Karpas-422 (cell line): Measurements from ENCODE around the gene ZNF223. TPM values are rescaled to one million over a fixed set of nuclear protein-coding genes. Genes with fewer than 3 reads are reported as not detected.

Source experiments
- DNase-seq: peaks from one replicate; pipeline ENCODE4 v3.0.0-alpha.2; 2015
- H2AFZ ChIP-seq: fragments of 200-600 bp; sonication (generic); 2 replicates; pipeline ENCODE4 v1.6.1; 2014; ENCODE audit warnings: antibody characterized with exemption, low read length, mixed read lengths
- H3K27ac ChIP-seq: fragments of 200-600 bp; sonication (generic); 2 replicates; pipeline ENCODE4 v1.5.1; 2014; ENCODE audit warnings: mild to moderate bottlenecking, low read length, moderate library complexity
- H3K27me3 ChIP-seq: fragments of 200-600 bp; sonication (generic); 2 replicates; pipeline ENCODE4 v1.6.1; 2014; ENCODE audit warnings: low read length, mixed read lengths
- H3K36me3 ChIP-seq: fragments of 200-600 bp; sonication (generic); 2 replicates; pipeline ENCODE4 v1.6.1; 2014; ENCODE audit warnings: low read length, mixed read lengths; ENCODE audit not compliant: insufficient read depth
- H3K4me1 ChIP-seq: fragments of 200-600 bp; sonication (generic); 2 replicates; pipeline ENCODE4 v1.6.1; 2014; ENCODE audit warnings: mild to moderate bottlenecking, low read length, mixed read lengths
- H3K4me2 ChIP-seq: fragments of 200-600 bp; sonication (generic); 2 replicates; pipeline ENCODE4 v1.6.1; 2014; ENCODE audit warnings: low read length, low read depth, mild to moderate bottlenecking; ENCODE audit not compliant: poor library complexity, severe bottlenecking
- H3K4me3 ChIP-seq: fragments of 200-600 bp; sonication (generic); 2 replicates; pipeline ENCODE4 v1.5.1; 2014; ENCODE audit warnings: mild to moderate bottlenecking, antibody characterized with exemption, low read length, mixed read lengths
- H3K79me2 ChIP-seq: fragments of 200-600 bp; sonication (generic); 2 replicates; pipeline ENCODE4 v1.6.1; 2014; ENCODE audit warnings: mild to moderate bottlenecking, low read length, mixed read lengths
- H3K9ac ChIP-seq: fragments of 200-600 bp; sonication (generic); 2 replicates; pipeline ENCODE4 v1.6.0; 2014; ENCODE audit warnings: low read length
- H3K9me2 ChIP-seq: fragments of 200-600 bp; sonication (generic), shearing (Covaris generic); replicated peaks from 2 replicates; pipeline ENCODE4 v1.6.0; 2014; ENCODE audit warnings: mild to moderate bottlenecking, low read length, moderate library complexity; ENCODE audit not compliant: insufficient read depth
- H3K9me3 ChIP-seq: fragments of 300-700, 200-600 bp; sonication (generic); 2 replicates; pipeline ENCODE4 v1.6.1; 2014; ENCODE audit warnings: low read length, mixed read lengths
- H4K20me1 ChIP-seq: fragments of 200-600 bp; sonication (generic); 2 replicates; pipeline ENCODE4 v1.6.1; 2014; ENCODE audit warnings: mild to moderate bottlenecking, antibody characterized with exemption, low read length, low read depth; ENCODE audit not compliant: insufficient read depth
- total RNA-seq: library from RNA; depleted of rRNA; stranded (reverse); fragments of >200 nt; shearing (Covaris generic); gene quantifications from 2 replicates; pipeline ENCODE4 v1.2.3, GENCODE V29; 2014; ENCODE audit warnings: low replicate concordance

Gene ZNF223
- total RNA-seq, 1 experiment from 2014 or later, result not detected

DNA sequence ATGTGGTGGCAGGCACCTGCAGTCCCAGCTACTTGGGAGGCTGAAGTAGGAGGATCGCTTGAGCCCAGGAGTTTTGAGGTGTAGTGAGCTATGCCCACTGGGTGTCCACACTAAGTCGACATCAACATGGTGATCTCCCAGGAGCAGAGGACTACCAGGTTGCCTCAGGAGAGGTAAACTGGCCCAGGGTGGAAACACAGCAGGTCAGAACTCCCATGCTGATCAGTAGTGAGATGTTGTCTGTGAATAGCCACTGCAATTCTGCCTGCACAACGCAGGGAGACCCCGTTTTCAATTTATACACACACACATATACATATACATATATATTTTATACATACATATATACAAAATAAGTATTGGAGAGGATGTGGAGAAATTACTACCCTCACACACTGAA, 40.3 kb downstream of the ZNF223 start:
- Histone ChIP-seq H4K20me1 (no peaks in the 10 kb centered on the region), H3K9me3 (peaks cover 5% of the 10 kb centered on the region), H3K9me2 (no peaks in the 10 kb centered on the region), H3K36me3 (peaks cover 8% of the 10 kb centered on the region), H3K4me2 (no peak overlapping the region), H2AFZ (no peak overlapping the region), H3K79me2 (peaks cover 26% of the 10 kb centered on the region), H3K4me3 (no peak overlapping the region), H3K4me1 (peaks cover 9% of the 10 kb centered on the region; the same call in 1 of the 2 replicates), H3K27ac (no peak overlapping the region), H3K9ac (no peak overlapping the region), H3K27me3 (no peaks in the 10 kb centered on the region)
- no peak for DNase-seq

DNA sequence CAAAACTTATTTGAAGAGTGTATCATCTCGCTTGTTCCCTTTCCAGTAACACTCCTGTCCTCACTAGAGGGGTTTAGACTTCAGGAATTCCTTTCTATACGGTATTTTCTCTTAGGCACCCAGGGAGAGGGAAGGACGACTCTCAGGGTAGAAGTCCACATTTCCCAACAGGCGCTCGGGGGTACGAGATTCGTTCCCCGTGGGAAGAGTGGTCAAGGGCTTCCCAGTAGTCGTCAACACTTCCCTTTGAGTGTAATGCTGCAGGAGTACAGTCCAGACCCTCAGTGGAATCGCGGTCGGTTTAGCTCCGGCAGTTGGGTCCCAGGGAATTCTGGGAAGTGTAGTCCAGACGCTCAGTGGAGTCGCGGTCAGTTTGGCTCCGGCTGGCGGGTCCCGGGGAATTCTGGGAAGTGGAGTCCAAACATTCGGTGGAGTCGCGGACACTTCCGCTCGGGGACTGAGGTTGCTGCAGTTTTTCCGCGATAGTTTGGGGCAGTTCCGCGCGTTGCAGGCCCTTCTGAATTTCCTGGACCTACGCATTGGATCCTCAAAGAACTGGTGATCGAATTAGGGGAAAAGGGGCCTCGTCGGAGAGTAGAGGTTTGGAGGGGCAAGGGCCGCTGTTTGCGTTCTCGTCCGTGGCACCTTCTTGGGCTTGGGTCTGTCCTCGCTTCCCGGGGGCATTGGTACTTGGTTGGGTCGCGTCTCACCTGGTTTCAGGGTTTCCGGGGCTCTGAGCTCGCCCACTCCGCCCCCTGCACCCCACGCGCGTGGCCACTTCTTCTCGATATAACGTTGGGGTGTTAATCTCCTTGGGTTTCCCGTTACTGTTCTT, 42.3 kb downstream of the ZNF223 start, which contains the start of gene ZNF224:
ZNF224 (plus strand) TSS at position 431 of the 835 bp plus-strand sequence. CDS start 3,513 bp downstream, outside the sequence.
- Histone ChIP-seq H3K9ac (peak within 1 kb of the TSS; percentile 78), H3K27ac (no peak within 1 kb of the TSS), H2AFZ (peak within 1 kb of the TSS; percentile 88), H3K9me3 (peaks cover 17% of the 10 kb centered on the region), H3K4me2 (peak within 1 kb of the TSS; percentile 74), H4K20me1 (no peaks in the 10 kb centered on the region), H3K79me2 (peaks cover 35% of the 10 kb centered on the region), H3K9me2 (no peaks in the 10 kb centered on the region), H3K27me3 (no peaks in the 10 kb centered on the region), H3K36me3 (peaks cover 28% of the 10 kb centered on the region), H3K4me1 (peaks cover 9% of the 10 kb centered on the region; the same call in 1 of the 2 replicates), H3K4me3 (peak within 1 kb of the TSS; percentile 74)
- peak; percentile 96 for DNase-seq

DNA sequence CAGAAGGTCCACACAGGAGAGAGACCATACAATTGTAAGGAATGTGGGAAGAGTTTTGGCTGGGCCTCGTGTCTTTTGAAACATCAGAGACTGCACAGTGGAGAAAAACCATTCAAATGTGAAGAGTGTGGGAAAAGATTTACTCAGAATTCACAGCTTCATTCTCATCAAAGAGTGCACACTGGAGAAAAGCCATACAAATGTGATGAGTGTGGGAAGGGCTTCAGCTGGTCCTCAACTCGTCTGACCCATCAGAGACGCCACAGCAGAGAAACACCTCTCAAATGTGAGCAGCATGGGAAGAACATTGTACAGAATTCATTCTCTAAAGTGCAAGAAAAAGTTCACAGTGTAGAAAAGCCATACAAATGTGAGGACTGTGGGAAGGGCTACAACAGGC, 55.9 kb downstream of the ZNF223 start:
- no peaks in the 10 kb centered on the region for H3K27me3 ChIP-seq

DNA sequence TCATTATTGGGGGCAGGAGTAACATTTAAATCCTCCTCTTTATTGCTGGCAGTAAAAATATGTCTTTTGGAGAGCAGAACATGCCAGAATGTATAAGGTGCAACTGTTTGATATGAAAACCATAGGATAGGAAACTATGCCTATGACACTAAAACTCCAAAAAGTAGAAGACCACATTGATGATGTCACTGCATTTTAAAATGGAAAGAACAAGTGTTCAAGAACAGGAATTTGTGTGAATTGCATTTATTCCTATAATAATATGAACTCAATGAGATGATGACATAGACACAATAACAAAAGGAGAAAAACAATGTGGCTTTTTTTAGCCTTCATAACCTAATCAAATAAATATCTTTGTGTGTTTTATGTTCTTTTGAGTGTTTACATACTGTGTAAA, 57.6 kb downstream of the ZNF223 start:
- Histone ChIP-seq H3K4me3 (no peak overlapping the region), H2AFZ (no peak overlapping the region), H3K9ac (no peak overlapping the region), H3K9me3 (peaks cover 44% of the 10 kb centered on the region), H3K4me1 (peaks cover 12% of the 10 kb centered on the region), H3K9me2 (no peaks in the 10 kb centered on the region), H3K27ac (no peak overlapping the region), H3K27me3 (no peaks in the 10 kb centered on the region), H3K36me3 (peaks cover 36% of the 10 kb centered on the region), H3K4me2 (no peak overlapping the region), H3K79me2 (peaks cover 10% of the 10 kb centered on the region), H4K20me1 (no peaks in the 10 kb centered on the region)
- DNase-seq, result no peak

More for the DNA sequence above, 55.9 kb downstream of the ZNF223 start:
- Histone ChIP-seq H3K4me2 (no peak overlapping the region), H3K27ac (no peak overlapping the region), H3K9me2 (no peaks in the 10 kb centered on the region), H3K4me1 (peaks cover 5% of the 10 kb centered on the region; the same call in 1 of the 2 replicates), H3K79me2 (no peaks in the 10 kb centered on the region), H3K4me3 (no peak overlapping the region), H3K36me3 (peaks cover 53% of the 10 kb centered on the region), H3K9ac (no peak overlapping the region), H2AFZ (no peak overlapping the region), H3K9me3 (peaks cover 48% of the 10 kb centered on the region), H4K20me1 (no peaks in the 10 kb centered on the region)
- no peak for DNase-seq

DNA sequence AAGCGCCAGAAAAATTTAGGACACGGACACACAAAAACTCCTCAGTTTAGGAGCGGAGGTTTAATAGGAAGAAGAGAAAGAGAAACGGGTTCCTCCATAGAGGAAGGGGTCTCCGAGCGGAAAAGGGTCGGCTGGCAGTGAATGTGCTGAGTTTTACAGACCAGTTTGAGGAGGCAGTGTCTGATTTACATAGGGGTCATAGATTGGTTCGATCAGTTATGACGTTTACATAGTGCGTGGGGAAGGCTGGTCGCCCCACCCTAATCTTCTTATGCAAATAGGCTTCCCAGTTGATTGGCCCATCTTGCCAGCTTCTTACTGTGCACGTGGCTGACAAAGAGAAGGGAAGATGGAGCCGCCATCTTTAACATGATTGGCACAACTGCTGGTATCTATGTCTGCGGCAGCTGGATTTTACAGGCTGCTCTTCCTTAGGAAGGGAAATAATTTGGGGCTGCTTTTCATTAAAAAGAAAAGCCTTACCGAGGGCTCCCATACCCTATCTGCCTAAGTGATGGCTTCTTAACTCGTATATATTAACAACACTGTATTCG, 60.2 kb downstream of the ZNF223 start:
- peak overlapping the region; percentile 79; the same call in 1 of the 2 replicates for H3K4me3 ChIP-seq
- H3K27ac ChIP-seq, result no peak overlapping the region
- no peak overlapping the region for H2AFZ ChIP-seq
- H3K9me3 ChIP-seq, result peaks cover 31% of the 10 kb centered on the region
- H3K9me2 ChIP-seq, result no peaks in the 10 kb centered on the region
- peaks cover 14% of the 10 kb centered on the region for H3K4me1 ChIP-seq
- peaks cover 21% of the 10 kb centered on the region for H3K36me3 ChIP-seq
- peak overlapping the region; percentile 80 for H3K4me2 ChIP-seq
- DNase-seq, result no peak
- H3K79me2 ChIP-seq, result peaks cover 16% of the 10 kb centered on the region
- H3K27me3 ChIP-seq, result no peaks in the 10 kb centered on the region
- no peaks in the 10 kb centered on the region for H4K20me1 ChIP-seq
- H3K9ac ChIP-seq, result no peak overlapping the region

DNA sequence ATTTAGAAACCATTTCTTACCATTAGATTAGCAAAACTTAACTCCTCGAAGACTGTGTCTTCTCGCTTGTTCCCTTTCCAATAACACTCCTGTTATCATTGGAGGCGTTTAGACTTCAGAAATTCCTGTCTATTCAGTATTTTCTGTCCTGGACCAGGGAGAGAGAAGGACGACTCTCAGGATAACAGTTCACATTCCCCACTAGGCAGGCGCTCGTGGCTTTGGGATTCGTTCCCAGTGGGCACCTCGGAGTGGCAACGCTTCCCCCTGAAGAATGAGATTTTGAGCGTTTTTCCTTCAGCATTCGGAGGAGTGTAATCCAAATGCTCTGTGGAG, 60.9 kb downstream of the ZNF223 start:
- Histone ChIP-seq H3K9ac (peak overlapping the region; percentile 77), H3K79me2 (peaks cover 16% of the 10 kb centered on the region), H3K36me3 (peaks cover 14% of the 10 kb centered on the region), H3K4me2 (peak overlapping the region; percentile 80), H3K9me2 (no peaks in the 10 kb centered on the region), H3K4me1 (peaks cover 14% of the 10 kb centered on the region), H4K20me1 (no peaks in the 10 kb centered on the region), H3K27ac (no peak overlapping the region), H2AFZ (peak overlapping the region; percentile 41), H3K4me3 (peak overlapping the region; percentile 79), H3K27me3 (no peaks in the 10 kb centered on the region), H3K9me3 (peaks cover 24% of the 10 kb centered on the region)
- DNase-seq, result peak; percentile 42

DNA sequence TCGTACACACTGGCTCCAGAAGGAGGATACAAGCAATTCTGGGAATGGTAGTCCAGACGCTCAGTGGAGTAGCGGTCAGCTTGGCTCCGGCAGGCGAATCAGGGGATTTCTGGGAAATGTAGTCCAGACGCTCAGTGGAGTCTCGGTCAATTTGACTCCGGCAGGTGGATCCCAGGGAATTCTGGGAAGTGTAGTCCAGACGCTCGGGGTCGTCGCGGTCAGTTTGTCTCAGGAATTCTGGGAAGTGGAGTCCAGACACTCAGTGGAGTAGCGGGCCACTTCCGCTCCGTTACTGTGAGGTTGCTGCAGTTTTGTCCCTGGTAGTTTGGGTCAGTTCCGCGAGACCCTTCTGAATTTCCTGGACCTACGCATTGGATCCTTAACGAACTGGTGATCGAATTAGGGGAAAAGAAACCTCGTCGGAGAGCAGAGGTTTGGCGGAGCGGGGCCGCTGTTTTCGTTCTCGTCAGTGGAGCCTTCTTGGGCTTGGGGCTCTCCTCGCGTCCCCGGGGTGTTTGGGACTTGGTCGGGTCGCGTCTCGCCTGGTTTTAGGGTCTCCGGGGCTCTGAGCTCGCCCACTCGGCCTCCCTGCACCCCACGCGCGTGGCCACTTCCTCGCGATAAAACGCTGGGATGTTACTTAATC, 61.4 kb downstream of the ZNF223 start, which contains the start of gene ZNF225:
ZNF225 (plus strand) TSS at position 262 of the 646 bp plus-strand sequence. CDS start 2,429 bp downstream, outside the sequence.
- no peaks in the 10 kb centered on the region for H3K9me2 ChIP-seq
- H3K36me3 ChIP-seq, result peaks cover 10% of the 10 kb centered on the region
- peak within 1 kb of the TSS; percentile 79 for H3K4me3 ChIP-seq
- H3K4me2 ChIP-seq, result peak within 1 kb of the TSS; percentile 80
- no peaks in the 10 kb centered on the region for H3K27me3 ChIP-seq
- peak; percentile 96 for DNase-seq
- H4K20me1 ChIP-seq, result no peaks in the 10 kb centered on the region
- H3K79me2 ChIP-seq, result peaks cover 16% of the 10 kb centered on the region
- peak within 1 kb of the TSS; percentile 49 for H2AFZ ChIP-seq
- H3K4me1 ChIP-seq, result peaks cover 14% of the 10 kb centered on the region
- peaks cover 19% of the 10 kb centered on the region for H3K9me3 ChIP-seq
- H3K27ac ChIP-seq, result no peak within 1 kb of the TSS
- H3K9ac ChIP-seq, result peak within 1 kb of the TSS; percentile 77
